Muscle layer of colon (tissue), 2 donors: ENCODE results near the gene MYO18A.

Experiments
- H3K27ac ChIP-seq: one replicate; pipeline ENCODE4 v1.7.0; 2013; ENCODE audit warnings: low read depth, mild to moderate bottlenecking, low read length, moderate library complexity
- H3K27me3 ChIP-seq, 2 donors: one replicate each; pipeline ENCODE4 v1.7.0; 2013; ENCODE audit warnings: low read length in 2 of 2, mild to moderate bottlenecking in 2 of 2; ENCODE audit not compliant: insufficient read depth in 2 of 2, control insufficient read depth in 1 of 2
- H3K36me3 ChIP-seq: one replicate; pipeline ENCODE4 v1.7.0; 2013; ENCODE audit warnings: mild to moderate bottlenecking, low read length; ENCODE audit not compliant: insufficient read depth
- H3K4me1 ChIP-seq: one replicate; pipeline ENCODE4 v1.7.0; 2013; ENCODE audit warnings: mild to moderate bottlenecking, low read length; ENCODE audit not compliant: insufficient read depth
- H3K4me3 ChIP-seq, 2 donors: one replicate each; pipeline ENCODE4 v1.7.0; 2013; ENCODE audit warnings: low read length in 2 of 2, low read depth in 1 of 2, mild to moderate bottlenecking in 1 of 2, moderate library complexity in 1 of 2
- H3K9ac ChIP-seq: one replicate; pipeline ENCODE4 v1.7.0; 2013; ENCODE audit warnings: low read length
- H3K9me3 ChIP-seq: one replicate; pipeline ENCODE4 v1.7.0; 2013; ENCODE audit warnings: mild to moderate bottlenecking, low read length
- donor health status: abdominal sarcoma.
- donor health status: Adenocarcinoma of cecum.

MYO18A gene

DNA sequence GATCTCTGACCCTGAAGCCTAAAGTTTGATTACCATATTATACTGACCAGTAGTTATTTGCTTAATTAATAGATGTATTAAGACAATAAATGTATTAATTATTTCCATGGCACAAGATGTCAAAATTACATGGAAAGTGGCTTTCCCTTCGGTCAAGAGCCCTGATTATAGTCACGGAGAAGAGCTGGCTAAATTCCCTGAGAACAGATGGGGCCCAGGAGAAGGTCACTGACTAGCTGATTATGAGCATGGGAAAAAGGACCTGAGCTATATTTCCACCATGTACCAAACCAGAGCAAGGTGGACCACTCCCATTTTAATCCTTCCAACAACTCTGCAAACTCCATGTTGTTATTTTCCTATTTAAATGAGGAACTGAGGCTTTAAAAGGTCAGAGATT lies 12.9 kb upstream of the MYO18A start:
- Histone ChIP-seq H3K4me3 (no peak overlapping the region), H3K9ac (no peak overlapping the region), H3K36me3 (no peaks in the 10 kb centered on the region), H3K27me3 (no peaks in the 10 kb centered on the region), H3K27ac (no peak overlapping the region), H3K4me1 (no peaks in the 10 kb centered on the region), H3K9me3 (no peaks in the 10 kb centered on the region)

- Histone ChIP-seq H3K4me3 (no peak overlapping the region), H3K27me3 (no peaks in the 10 kb centered on the region), H3K9ac (no peak overlapping the region), H3K9me3 (no peaks in the 10 kb centered on the region), H3K36me3 (no peaks in the 10 kb centered on the region), H3K27ac (no peak overlapping the region), H3K4me1 (no peaks in the 10 kb centered on the region)
Observed at GRCh38 chr17:29190592-29191207, 10.5 kb upstream of the MYO18A start.

GRCh38 chr17:29190039-29190438 lies 9.8 kb upstream of the MYO18A start:
- Histone ChIP-seq H3K9ac (no peak overlapping the region), H3K27ac (no peak overlapping the region), H3K27me3 (no peaks in the 10 kb centered on the region), H3K9me3 (no peaks in the 10 kb centered on the region), H3K36me3 (no peaks in the 10 kb centered on the region), H3K4me3 (no peak overlapping the region), H3K4me1 (no peaks in the 10 kb centered on the region)

- Histone ChIP-seq H3K9ac (no peak overlapping the region), H3K4me1 (no peaks in the 10 kb centered on the region), H3K27me3 (no peaks in the 10 kb centered on the region), H3K27ac (no peak overlapping the region), H3K36me3 (no peaks in the 10 kb centered on the region), H3K9me3 (no peaks in the 10 kb centered on the region), H3K4me3 (no peak overlapping the region)
Observed at GRCh38 chr17:29189355-29189754, 9.2 kb upstream of the MYO18A start.

DNA sequence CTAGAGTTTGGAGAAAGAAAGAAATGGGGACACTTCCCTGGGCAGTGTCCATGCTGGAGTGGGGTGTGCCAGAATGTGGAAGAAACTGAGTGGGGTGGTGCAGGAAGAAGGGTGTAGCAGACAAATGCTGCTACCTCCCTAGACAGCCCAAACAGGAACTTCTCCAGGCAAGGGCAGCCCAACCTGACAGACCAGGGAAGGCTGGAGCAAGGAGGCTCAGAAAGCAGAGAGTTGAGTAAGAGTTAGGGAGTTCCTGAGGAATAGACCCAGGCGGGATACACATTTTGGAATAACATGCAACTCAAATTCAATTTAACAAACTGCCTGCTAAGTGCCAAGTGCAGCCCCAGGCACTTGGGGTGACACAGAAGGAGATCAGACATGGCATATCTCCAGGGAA lies 1.0 kb upstream of the MYO18A start:
- H3K4me3 ChIP-seq = no peak overlapping the region
- no peaks in the 10 kb centered on the region for H3K36me3 ChIP-seq
- H3K9ac ChIP-seq = no peak overlapping the region
- H3K27me3 ChIP-seq = no peaks in the 10 kb centered on the region
- no peak overlapping the region for H3K27ac ChIP-seq
- H3K4me1 ChIP-seq = peaks cover 26% of the 10 kb centered on the region
- H3K9me3 ChIP-seq = no peaks in the 10 kb centered on the region

- Histone ChIP-seq H3K4me3 (peak overlapping the region in 1 of 2 donors; percentile 63), H3K36me3 (no peaks in the 10 kb centered on the region), H3K9me3 (no peaks in the 10 kb centered on the region), H3K9ac (peak overlapping the region; percentile 75), H3K27ac (peak overlapping the region; percentile 29), H3K27me3 (no peaks in the 10 kb centered on the region), H3K4me1 (peaks cover 29% of the 10 kb centered on the region)
Observed at GRCh38 chr17:29180788-29181160, 576 bp upstream of the MYO18A start.

- H3K27ac ChIP-seq = peak overlapping the region; percentile 79
- peaks cover 29% of the 10 kb centered on the region for H3K4me1 ChIP-seq
- H3K27me3 ChIP-seq = no peaks in the 10 kb centered on the region
- H3K4me3 ChIP-seq = peak overlapping the region; percentile 56
- peak overlapping the region; percentile 41 for H3K9ac ChIP-seq
- no peaks in the 10 kb centered on the region for H3K9me3 ChIP-seq
- H3K36me3 ChIP-seq = no peaks in the 10 kb centered on the region
Observed at GRCh38 chr17:29179232-29180033, 765 bp downstream of the MYO18A start.

DNA sequence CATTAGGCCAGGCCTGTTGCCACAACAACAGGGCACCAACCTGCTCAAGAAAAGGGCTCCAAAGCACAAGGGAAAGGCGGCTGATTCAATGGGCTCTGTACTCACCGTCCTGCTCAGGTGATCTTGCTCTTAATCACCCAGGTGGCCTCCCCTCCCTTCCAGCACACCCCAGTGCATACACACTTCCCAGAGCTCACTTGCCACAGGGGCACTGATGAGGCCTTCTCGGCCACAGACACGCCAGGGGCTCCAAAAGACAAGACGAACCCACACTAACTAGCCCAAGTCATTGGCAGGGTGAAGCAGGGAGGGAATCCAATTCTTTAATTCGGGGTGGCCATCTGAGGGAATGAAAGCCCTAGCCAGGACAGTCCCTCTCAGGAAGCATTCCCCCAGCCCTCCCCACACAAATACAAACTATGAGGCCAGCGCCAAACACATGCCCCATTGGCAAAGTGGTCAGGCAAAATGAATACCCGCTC lies 1.4 kb downstream of the MYO18A start:
- Histone ChIP-seq H3K4me3 (peak overlapping the region in 1 of 2 donors; percentile 56), H3K27ac (peak overlapping the region; percentile 67), H3K27me3 (no peaks in the 10 kb centered on the region), H3K9me3 (no peaks in the 10 kb centered on the region), H3K4me1 (peaks cover 29% of the 10 kb centered on the region), H3K36me3 (no peaks in the 10 kb centered on the region), H3K9ac (peak overlapping the region; percentile 41)

DNA sequence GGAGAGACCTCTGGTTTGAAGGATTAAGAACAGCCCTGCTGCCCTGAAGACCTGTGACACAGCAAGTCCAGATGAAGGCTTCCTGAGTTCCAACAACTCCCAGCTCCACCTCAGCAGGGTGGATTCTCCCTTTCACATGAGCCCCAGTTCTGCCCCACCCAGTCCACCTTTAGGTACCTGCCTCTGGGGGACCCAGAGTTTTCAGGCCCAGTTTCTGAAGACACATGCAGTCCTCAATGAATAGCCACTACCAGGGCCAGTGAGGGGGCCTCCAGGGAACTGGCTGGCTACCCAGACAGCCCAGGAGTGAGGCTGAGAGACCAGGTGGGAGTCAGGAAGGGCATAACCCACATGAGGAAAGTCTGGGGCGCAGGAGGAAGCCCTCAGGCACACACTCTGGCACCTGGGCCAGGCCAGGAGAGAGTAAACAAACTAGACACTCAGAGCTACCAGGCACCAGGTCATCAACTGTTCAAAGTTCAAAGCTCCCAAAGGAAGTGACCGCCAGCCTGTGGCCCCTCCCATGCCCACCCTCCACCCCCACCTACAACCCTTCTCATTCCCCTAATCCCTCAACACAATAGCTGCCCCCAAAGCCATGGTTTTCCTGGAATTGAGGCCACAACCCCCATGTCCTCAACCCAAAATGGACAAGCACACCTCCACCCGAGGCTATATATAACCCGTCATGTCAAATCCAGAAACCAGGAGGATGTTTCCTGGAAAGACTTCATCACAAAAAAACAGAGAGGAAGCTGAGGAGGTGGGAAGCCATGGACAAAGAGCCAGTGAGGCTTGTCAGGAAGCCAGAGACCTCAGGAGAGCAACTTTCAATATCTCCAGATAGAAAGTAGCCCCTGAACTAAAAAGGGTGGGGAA lies 2.1 kb downstream of the MYO18A start:
- no peaks in the 10 kb centered on the region for H3K36me3 ChIP-seq
- peak overlapping the region; percentile 41 for H3K9ac ChIP-seq
- no peak overlapping the region for H3K4me3 ChIP-seq
- peaks cover 29% of the 10 kb centered on the region for H3K4me1 ChIP-seq
- H3K27me3 ChIP-seq = no peaks in the 10 kb centered on the region
- H3K27ac ChIP-seq = peak overlapping the region; percentile 67
- no peaks in the 10 kb centered on the region for H3K9me3 ChIP-seq

GRCh38 chr17:29177541-29177870 lies 2.7 kb downstream of the MYO18A start:
- H3K9me3 ChIP-seq = no peaks in the 10 kb centered on the region
- no peaks in the 10 kb centered on the region for H3K36me3 ChIP-seq
- peaks cover 29% of the 10 kb centered on the region for H3K4me1 ChIP-seq
- no peaks in the 10 kb centered on the region for H3K27me3 ChIP-seq
- no peak overlapping the region for H3K9ac ChIP-seq
- no peak overlapping the region for H3K4me3 ChIP-seq
- peak overlapping the region; percentile 32 for H3K27ac ChIP-seq

DNA sequence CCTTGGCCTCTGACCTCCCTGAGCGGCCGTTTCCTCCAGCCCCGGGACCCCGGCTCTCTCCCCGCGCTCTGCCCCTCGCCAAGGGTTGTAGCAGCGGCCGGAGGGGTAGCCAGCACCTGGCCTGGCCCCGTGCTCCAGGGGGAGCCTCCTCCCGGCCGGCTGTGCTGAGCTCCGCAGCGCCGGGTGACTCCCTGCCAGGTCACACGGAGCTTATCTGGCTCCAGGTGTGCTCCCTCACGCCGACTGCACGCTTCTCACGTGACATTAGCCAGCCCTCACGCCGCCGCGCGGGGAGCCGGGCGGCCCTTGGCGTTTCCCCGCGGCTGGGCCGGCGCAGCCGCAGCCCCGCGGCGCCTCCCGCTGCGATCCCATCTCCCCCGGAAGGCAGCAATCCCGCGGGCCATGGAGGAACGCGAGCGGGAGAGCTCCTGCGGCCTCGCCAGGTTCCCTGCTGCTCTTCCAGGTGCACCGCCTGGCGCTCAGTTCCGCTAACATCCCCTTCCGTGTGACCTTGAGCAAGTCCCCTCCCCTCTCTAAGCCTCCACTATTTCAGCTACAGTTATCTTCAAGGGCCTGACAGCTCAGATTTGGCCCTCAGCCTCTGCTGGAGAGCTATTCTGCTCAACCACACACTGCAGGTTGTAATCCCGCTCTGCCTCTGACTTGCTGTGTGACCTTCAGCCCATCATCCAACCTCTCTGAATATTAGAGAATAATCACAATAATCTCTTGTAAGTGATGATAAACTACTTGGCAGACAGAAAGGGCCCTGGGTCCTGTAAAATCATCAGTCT lies 3.4 kb downstream of the MYO18A start:
- Histone ChIP-seq H3K9ac (peak overlapping the region; percentile 1), H3K4me1 (peaks cover 29% of the 10 kb centered on the region), H3K27me3 (no peaks in the 10 kb centered on the region)

More for the DNA sequence above, 3.4 kb downstream of the MYO18A start:
- Histone ChIP-seq H3K36me3 (no peaks in the 10 kb centered on the region), H3K4me3 (peak overlapping the region; percentile 50 to 68), H3K9me3 (no peaks in the 10 kb centered on the region), H3K27ac (peak overlapping the region; percentile 46)
